ENCODE measurements around the gene GBGT1. TPM values are rescaled to one million over a fixed set of nuclear protein-coding genes. Genes with fewer than 3 reads are reported as not detected.
A peak's percentile ranks its signal among the peaks of the same experiment; 100 is the strongest.

The GBGT1 gene
- total and polyA plus RNA-seq, 9 of the 15 experiments (the other 6 are each of a cell fraction or from before 2014, with no cell fraction given), result 0.55 to 25.8 (median 13.7) TPM

DNA sequence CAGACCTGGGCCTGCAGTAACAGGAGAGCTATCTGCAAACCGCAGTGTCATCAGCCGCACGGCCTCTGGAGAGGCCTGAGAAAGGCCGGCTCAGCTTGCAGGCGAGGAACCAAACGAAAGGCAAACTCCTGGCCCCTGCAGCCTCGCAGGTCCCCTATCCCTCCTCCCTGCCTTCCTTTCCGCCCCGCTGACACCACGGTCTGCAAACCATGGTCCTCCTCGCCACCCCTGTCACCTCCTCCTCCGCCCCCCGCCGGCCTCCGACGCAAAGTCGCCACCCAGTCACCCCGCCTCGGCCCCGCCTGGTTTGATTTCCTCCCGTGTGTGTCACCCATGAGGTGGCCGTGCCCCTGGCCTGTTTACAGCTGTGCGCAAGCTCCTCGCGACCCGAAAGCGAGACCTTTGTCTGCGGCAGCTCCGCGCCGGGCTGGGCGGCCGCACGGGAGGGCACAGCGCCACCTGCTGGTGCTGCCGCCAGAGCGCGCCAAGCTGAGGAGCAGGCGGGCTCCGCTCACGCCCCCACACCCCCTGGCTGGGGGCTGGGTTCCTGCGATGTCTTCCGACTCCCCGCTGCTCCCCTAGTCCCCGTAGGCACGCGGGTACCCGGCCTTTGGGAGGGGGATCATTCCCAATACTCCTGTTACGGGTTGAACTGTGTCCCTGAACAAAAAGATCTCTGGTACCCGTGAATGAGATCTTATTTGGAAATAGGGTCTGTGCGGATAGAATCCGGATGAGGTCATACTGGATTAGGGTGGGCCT, 19.4 kb downstream of the GBGT1 start:
- Histone ChIP-seq H3K4me1 (replicated peaks in 1 of 2; ENCODE audit: control insufficient read depth in 2 of 2, insufficient read depth in 2 of 2, low read length in 2 of 2) (peaks cover 55 to 80% of the 10 kb centered on the region in 2 experiments), H4K20me1 (replicated peaks; ENCODE audit: control insufficient read depth, insufficient read depth, low read length) (peaks cover 27% of the 10 kb centered on the region; the same call in 1 of the 2 replicates), H3K9me1 (ENCODE audit: control insufficient read depth, insufficient read depth, low read length) (peaks cover 9% of the 10 kb centered on the region), H3K4me3 (peak overlapping the region; percentile 41), H3K36me3 (ENCODE audit: control insufficient read depth, insufficient read depth, low read length) (peaks cover 18% of the 10 kb centered on the region; the same call in 1 of the 3 replicates), H3K27ac (ENCODE audit: extremely low read depth, low read depth, low read length) (peak overlapping the region; percentile 72), H2AFZ (ENCODE audit: low read depth, low read length) (peak overlapping the region; percentile 51), H3K27me3 (ENCODE audit: control insufficient read depth in 2 of 2, insufficient read depth in 2 of 2, low read length in 2 of 2) (no peaks in the 10 kb centered on the region), H3K9me3 (replicated peaks; ENCODE audit: control insufficient read depth, insufficient read depth, low read depth, low read length) (no peaks in the 10 kb centered on the region), H3K79me2 (ENCODE audit: control insufficient read depth, insufficient read depth, low read length) (peaks cover 91% of the 10 kb centered on the region), H3K9ac (ENCODE audit: insufficient read depth in 1 of 2, low read depth in 2 of 2, low read length in 2 of 2) (peak overlapping the region; percentile 65 to 91), H3K4me2 (ENCODE audit: insufficient read depth, low read length) (peak overlapping the region; percentile 75)
- in situ Hi-C loops (cut with MboI), result no loop called here
- intact Hi-C loops (cut with micrococcal nuclease), result loop anchor here (1.0 kb wide), 2 partner anchors 21 to 41 kb away; no protein-coding TSS in a partner anchor
- ChIA-PET POLR2A (interaction anchor here (0.6 to 2.0 kb wide), 11 partner anchors 9 to 199 kb away, joined by 3 to 10 read pairs (median 4); no protein-coding TSS in a partner anchor), CTCF (ENCODE audit: low intra/inter-chr PET ratio) (interaction anchor here (0.9 to 3.4 kb wide), 4 partner anchors 41 to 166 kb away, joined by 3 to 26 read pairs (median 5); partner anchors contain the start of gene GFI1B)
- 4% methylated on average over 42 of the region's 52 CpGs for WGBS (ENCODE audit: insufficient coverage, low coverage, missing lambda C conversion rate)
- DNase-seq (ENCODE audit: extremely low read depth in 1 of 4, low spot score in 3 of 4), result peak; percentile 74 to 83 (median 77)
- BruUV-seq (replicated peaks), result no TSS peak
- FAIRE-seq, result peak; percentile 90
- peak; percentile 74 for ATAC-seq
- TF ChIP-seq, protein P1, sequence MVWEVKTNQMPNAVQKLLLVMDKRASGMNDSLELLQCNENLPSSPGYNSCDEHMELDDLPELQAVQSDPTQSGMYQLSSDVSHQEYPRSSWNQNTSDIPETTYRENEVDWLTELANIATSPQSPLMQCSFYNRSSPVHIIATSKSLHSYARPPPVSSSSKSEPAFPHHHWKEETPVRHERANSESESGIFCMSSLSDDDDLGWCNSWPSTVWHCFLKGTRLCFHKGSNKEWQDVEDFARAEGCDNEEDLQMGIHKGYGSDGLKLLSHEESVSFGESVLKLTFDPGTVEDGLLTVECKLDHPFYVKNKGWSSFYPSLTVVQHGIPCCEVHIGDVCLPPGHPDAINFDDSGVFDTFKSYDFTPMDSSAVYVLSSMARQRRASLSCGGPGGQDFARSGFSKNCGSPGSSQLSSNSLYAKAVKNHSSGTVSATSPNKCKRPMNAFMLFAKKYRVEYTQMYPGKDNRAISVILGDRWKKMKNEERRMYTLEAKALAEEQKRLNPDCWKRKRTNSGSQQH (CRISPR knock-in tag; IDR thresholded peaks at IDR 0.05), result 0 out of 2 replicates have a peak, but pooled peaks have one; percentile 61
- peak; percentile 70 for TF ChIP-seq ZNF316 (IDR thresholded peaks at IDR 0.05)
- TF ChIP-seq FIP1L1 (IDR thresholded peaks at IDR 0.05; ENCODE audit: low read depth, low read length, poor library complexity, severe bottlenecking), result peak; percentile 69
- TF ChIP-seq, protein P2, sequence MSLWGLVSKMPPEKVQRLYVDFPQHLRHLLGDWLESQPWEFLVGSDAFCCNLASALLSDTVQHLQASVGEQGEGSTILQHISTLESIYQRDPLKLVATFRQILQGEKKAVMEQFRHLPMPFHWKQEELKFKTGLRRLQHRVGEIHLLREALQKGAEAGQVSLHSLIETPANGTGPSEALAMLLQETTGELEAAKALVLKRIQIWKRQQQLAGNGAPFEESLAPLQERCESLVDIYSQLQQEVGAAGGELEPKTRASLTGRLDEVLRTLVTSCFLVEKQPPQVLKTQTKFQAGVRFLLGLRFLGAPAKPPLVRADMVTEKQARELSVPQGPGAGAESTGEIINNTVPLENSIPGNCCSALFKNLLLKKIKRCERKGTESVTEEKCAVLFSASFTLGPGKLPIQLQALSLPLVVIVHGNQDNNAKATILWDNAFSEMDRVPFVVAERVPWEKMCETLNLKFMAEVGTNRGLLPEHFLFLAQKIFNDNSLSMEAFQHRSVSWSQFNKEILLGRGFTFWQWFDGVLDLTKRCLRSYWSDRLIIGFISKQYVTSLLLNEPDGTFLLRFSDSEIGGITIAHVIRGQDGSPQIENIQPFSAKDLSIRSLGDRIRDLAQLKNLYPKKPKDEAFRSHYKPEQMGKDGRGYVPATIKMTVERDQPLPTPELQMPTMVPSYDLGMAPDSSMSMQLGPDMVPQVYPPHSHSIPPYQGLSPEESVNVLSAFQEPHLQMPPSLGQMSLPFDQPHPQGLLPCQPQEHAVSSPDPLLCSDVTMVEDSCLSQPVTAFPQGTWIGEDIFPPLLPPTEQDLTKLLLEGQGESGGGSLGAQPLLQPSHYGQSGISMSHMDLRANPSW (CRISPR knock-in tag; IDR thresholded peaks at IDR 0.05), result no peak
- TF ChIP-seq HDAC1 (IDR thresholded peaks at IDR 0.05), result peak in 1 of 2 experiments; percentile 93; a peak in 2 of 4 replicates
- peak; percentile 24; the same call in 1 of the 2 replicates for TF ChIP-seq PHF21A (IDR thresholded peaks at IDR 0.05; ENCODE audit: borderline replicate concordance, low read depth)
- TF ChIP-seq RCOR1 (IDR thresholded peaks at IDR 0.05; ENCODE audit: borderline replicate concordance in 1 of 2, low read depth in 2 of 2, low read length in 2 of 2), result no peak
- 0 out of 2 replicates have a peak, but pooled peaks have one; percentile 26 for TF ChIP-seq SAFB (IDR thresholded peaks at IDR 0.05; ENCODE audit: borderline replicate concordance, low read depth, low read length)
- peak; percentile 69 for TF ChIP-seq BCOR (IDR thresholded peaks at IDR 0.05)
- TF ChIP-seq SAP30 (IDR thresholded peaks at IDR 0.05; ENCODE audit: borderline replicate concordance, insufficient read depth, low read depth, low read length, poor library complexity, severe bottlenecking), result peak; percentile 49
- TF ChIP-seq NBN (IDR thresholded peaks at IDR 0.05; ENCODE audit: low read depth), result peak; percentile 88
- no peak; the same call in 1 of the 2 replicates for TF ChIP-seq GATAD2B (IDR thresholded peaks at IDR 0.05; ENCODE audit: borderline replicate concordance)
- TF ChIP-seq, protein P3, sequence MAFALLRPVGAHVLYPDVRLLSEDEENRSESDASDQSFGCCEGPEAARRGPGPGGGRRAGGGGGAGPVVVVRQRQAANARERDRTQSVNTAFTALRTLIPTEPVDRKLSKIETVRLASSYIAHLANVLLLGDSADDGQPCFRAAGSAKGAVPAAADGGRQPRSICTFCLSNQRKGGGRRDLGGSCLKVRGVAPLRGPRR (CRISPR knock-in tag; IDR thresholded peaks at IDR 0.05), result no peak
- TF ChIP-seq, protein P4, sequence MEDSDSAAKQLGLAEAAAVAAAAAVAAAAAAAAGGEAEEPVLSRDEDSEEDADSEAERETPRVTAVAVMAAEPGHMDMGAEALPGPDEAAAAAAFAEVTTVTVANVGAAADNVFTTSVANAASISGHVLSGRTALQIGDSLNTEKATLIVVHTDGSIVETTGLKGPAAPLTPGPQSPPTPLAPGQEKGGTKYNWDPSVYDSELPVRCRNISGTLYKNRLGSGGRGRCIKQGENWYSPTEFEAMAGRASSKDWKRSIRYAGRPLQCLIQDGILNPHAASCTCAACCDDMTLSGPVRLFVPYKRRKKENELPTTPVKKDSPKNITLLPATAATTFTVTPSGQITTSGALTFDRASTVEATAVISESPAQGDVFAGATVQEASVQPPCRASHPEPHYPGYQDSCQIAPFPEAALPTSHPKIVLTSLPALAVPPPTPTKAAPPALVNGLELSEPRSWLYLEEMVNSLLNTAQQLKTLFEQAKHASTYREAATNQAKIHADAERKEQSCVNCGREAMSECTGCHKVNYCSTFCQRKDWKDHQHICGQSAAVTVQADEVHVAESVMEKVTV (CRISPR knock-in tag; IDR thresholded peaks at IDR 0.05), result peak; percentile 83

All from K562 (cell line).